Uterus (tissue), 2 donors: ENCODE data around the gene ZDHHC6.

ENCODE experiments used
- CTCF ChIP-seq, 4 experiments: fragments of 200-600 bp in 2 of 4; fragments of 450-650 bp in 2 of 4; sonication (generic) in 2 of 4; IDR thresholded peaks; one replicate each; pipeline ENCODE4 v1.5.1; 2016 to 2019; ENCODE audit warnings: antibody characterized with exemption in 4 of 4, mild to moderate bottlenecking in 2 of 4, moderate library complexity in 1 of 4
- POLR2A ChIP-seq, 2 donors: fragments of 450-650 bp; IDR thresholded peaks; one replicate each; pipeline ENCODE4 v1.6.1; 2016; ENCODE audit warnings: antibody characterized with exemption in 2 of 2, mild to moderate bottlenecking in 1 of 2, moderate library complexity in 1 of 2

GRCh38 chr10:112467541-112468075 lies 20.9 kb upstream of the ZDHHC6 start:
- TF ChIP-seq CTCF (IDR thresholded peaks at IDR 0.05) (no peak), POLR2A (IDR thresholded peaks at IDR 0.05) (no peak)
